ENCODE results near the gene PGGHG. TPM values are rescaled to one million over a fixed set of nuclear protein-coding genes. Genes with fewer than 3 reads are reported as not detected.

The PGGHG gene
- total RNA-seq, 1 donor from 2014 or later = 32.5 TPM

- Mint-ChIP-seq H3K9me3 (no peaks in the 10 kb centered on the region), H3K27me3 (peaks cover 20% of the 10 kb centered on the region), H3K27ac (no peak overlapping the region), H3K4me1 (ENCODE audit: unreplicated experiment) (peaks cover 6% of the 10 kb centered on the region), H3K4me3 (no peak overlapping the region), H3K36me3 (no peaks in the 10 kb centered on the region)
- TF ChIP-seq CTCF (conservative IDR thresholded peaks at IDR 0.05) = no peak
- no peak for DNase-seq (ENCODE audit: extremely low spot score, unreplicated experiment)
Observed at GRCh38 chr11:281486-282161, 7.3 kb upstream of the PGGHG start.

- Mint-ChIP-seq H3K9me3 (no peaks in the 10 kb centered on the region), H3K36me3 (no peaks in the 10 kb centered on the region), H3K4me3 (no peak overlapping the region), H3K27ac (no peak overlapping the region), H3K27me3 (peaks cover 24% of the 10 kb centered on the region), H3K4me1 (ENCODE audit: unreplicated experiment) (peaks cover 10% of the 10 kb centered on the region)
- DNase-seq (ENCODE audit: extremely low spot score, unreplicated experiment) = no peak
- no peak for TF ChIP-seq CTCF (conservative IDR thresholded peaks at IDR 0.05)
Observed at GRCh38 chr11:282171-282570, 6.8 kb upstream of the PGGHG start.

- H3K27me3 Mint-ChIP-seq = peaks cover 26% of the 10 kb centered on the region
- H3K27ac Mint-ChIP-seq = no peak overlapping the region
- DNase-seq (ENCODE audit: extremely low spot score, unreplicated experiment) = no peak
- no peak for TF ChIP-seq CTCF (conservative IDR thresholded peaks at IDR 0.05)
- H3K4me3 Mint-ChIP-seq = no peak overlapping the region
- no peaks in the 10 kb centered on the region for H3K9me3 Mint-ChIP-seq
- H3K36me3 Mint-ChIP-seq = no peaks in the 10 kb centered on the region
- peaks cover 10% of the 10 kb centered on the region for H3K4me1 Mint-ChIP-seq (ENCODE audit: unreplicated experiment)
Observed at GRCh38 chr11:282630-283360, 6.1 kb upstream of the PGGHG start.

GRCh38 chr11:283405-284104 is 5.4 kb upstream of the PGGHG start:
- H3K27ac Mint-ChIP-seq = no peak overlapping the region
- H3K27me3 Mint-ChIP-seq = peaks cover 31% of the 10 kb centered on the region
- H3K9me3 Mint-ChIP-seq = no peaks in the 10 kb centered on the region
- no peak overlapping the region for H3K4me3 Mint-ChIP-seq
- TF ChIP-seq CTCF (conservative IDR thresholded peaks at IDR 0.05) = no peak
- no peaks in the 10 kb centered on the region for H3K36me3 Mint-ChIP-seq
- DNase-seq (ENCODE audit: extremely low spot score, unreplicated experiment) = no peak
- peaks cover 10% of the 10 kb centered on the region for H3K4me1 Mint-ChIP-seq (ENCODE audit: unreplicated experiment)

GRCh38 chr11:284105-285020 is 4.6 kb upstream of the PGGHG start:
- Mint-ChIP-seq H3K9me3 (no peaks in the 10 kb centered on the region), H3K36me3 (no peaks in the 10 kb centered on the region), H3K4me1 (ENCODE audit: unreplicated experiment) (peaks cover 10% of the 10 kb centered on the region), H3K27me3 (peaks cover 31% of the 10 kb centered on the region), H3K27ac (no peak overlapping the region), H3K4me3 (no peak overlapping the region)
- TF ChIP-seq CTCF (conservative IDR thresholded peaks at IDR 0.05) = no peak
- no peak for DNase-seq (ENCODE audit: extremely low spot score, unreplicated experiment)

All from type B pancreatic cell (in vitro differentiated cells).